Hepatocyte (in vitro differentiated cells): Measurements from ENCODE around the gene WDR33.

Source experiments
- EZH2 ChIP-seq: fragments of 200-600 bp; sonication (generic); IDR thresholded peaks from 2 replicates; pipeline ENCODE4 v1.6.1; 2016; ENCODE audit warnings: antibody characterized with exemption, mild to moderate bottlenecking, borderline replicate concordance
- EZH2phosphoT487 ChIP-seq: fragments of 200-600 bp; sonication (generic); IDR thresholded peaks from one replicate; pipeline ENCODE4 v1.6.1; 2018; ENCODE audit warnings: antibody characterized with exemption, mild to moderate bottlenecking, low read depth, moderate library complexity; ENCODE audit not compliant: unreplicated experiment, severe bottlenecking
- TF ChIP-seq, protein P1 (sequence below): fragments of 200-600 bp; sonication (generic); IDR thresholded peaks from 2 replicates; pipeline ENCODE4 v1.5.1; 2016; ENCODE audit warnings: antibody characterized with exemption, mild to moderate bottlenecking; ENCODE audit not compliant: poor library complexity

- TF ChIP-seq, protein P1, sequence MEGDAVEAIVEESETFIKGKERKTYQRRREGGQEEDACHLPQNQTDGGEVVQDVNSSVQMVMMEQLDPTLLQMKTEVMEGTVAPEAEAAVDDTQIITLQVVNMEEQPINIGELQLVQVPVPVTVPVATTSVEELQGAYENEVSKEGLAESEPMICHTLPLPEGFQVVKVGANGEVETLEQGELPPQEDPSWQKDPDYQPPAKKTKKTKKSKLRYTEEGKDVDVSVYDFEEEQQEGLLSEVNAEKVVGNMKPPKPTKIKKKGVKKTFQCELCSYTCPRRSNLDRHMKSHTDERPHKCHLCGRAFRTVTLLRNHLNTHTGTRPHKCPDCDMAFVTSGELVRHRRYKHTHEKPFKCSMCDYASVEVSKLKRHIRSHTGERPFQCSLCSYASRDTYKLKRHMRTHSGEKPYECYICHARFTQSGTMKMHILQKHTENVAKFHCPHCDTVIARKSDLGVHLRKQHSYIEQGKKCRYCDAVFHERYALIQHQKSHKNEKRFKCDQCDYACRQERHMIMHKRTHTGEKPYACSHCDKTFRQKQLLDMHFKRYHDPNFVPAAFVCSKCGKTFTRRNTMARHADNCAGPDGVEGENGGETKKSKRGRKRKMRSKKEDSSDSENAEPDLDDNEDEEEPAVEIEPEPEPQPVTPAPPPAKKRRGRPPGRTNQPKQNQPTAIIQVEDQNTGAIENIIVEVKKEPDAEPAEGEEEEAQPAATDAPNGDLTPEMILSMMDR: no peak
- TF ChIP-seq EZH2: no peak
- TF ChIP-seq EZH2phosphoT487: no peak
These were observed 127.2 kb downstream of the WDR33 start for GRCh38 chr2:127683757-127684156.
